ENCODE data around the gene PIK3CB. TPM values are rescaled to one million over a fixed set of nuclear protein-coding genes. Genes with fewer than 3 reads are reported as not detected.

Gene PIK3CB
- total RNA-seq, 2 donors from 2014 or later = 51.4 to 53.0 TPM

GRCh38 chr3:138818185-138818860, 16.4 kb downstream of the PIK3CB start:
- Mint-ChIP-seq H3K4me1 (peaks cover 10% of the 10 kb centered on the region), H3K9me3 (no peaks in the 10 kb centered on the region), H3K36me3 (ENCODE audit: low read depth) (peaks cover 17% of the 10 kb centered on the region), H3K4me3 (no peak overlapping the region), H3K27me3 (ENCODE audit: insufficient read depth) (no peaks in the 10 kb centered on the region), H3K27ac (peak overlapping the region; percentile 49)
- H3K4me3 ChIP-seq (ENCODE audit: low read length) = no peak overlapping the region
- no peak overlapping the region for H3K27ac ChIP-seq (ENCODE audit: low read depth, low read length)
- H3K9ac ChIP-seq (ENCODE audit: extremely low read depth, low read length, poor library complexity, severe bottlenecking) = no peak overlapping the region
- no peak for DNase-seq
- peaks cover 3% of the 10 kb centered on the region for H3K4me1 ChIP-seq (ENCODE audit: control insufficient read depth, insufficient read depth, low read length)
- TF ChIP-seq CTCF (conservative IDR thresholded peaks at IDR 0.05) = no peak
- H3K27me3 ChIP-seq (ENCODE audit: control insufficient read depth, insufficient read depth, low read length, poor library complexity, severe bottlenecking) = no peaks in the 10 kb centered on the region
- WGBS, 2 experiments (ENCODE audit: insufficient coverage in 1 of 2, insufficient read length in 1 of 2) = 97 to 100% methylated on average over 1 of the region's 1 CpG
- no peaks in the 10 kb centered on the region for H3K9me3 ChIP-seq (ENCODE audit: control insufficient read depth, low read length)
- peaks cover 45% of the 10 kb centered on the region for H3K36me3 ChIP-seq (ENCODE audit: control insufficient read depth, insufficient read depth, low read length)

GRCh38 chr3:138817695-138818094, 17.0 kb downstream of the PIK3CB start:
- Histone ChIP-seq H3K9me3 (ENCODE audit: control insufficient read depth, low read length) (no peaks in the 10 kb centered on the region), H3K27ac (ENCODE audit: low read depth, low read length) (no peak overlapping the region), H3K27me3 (ENCODE audit: control insufficient read depth, insufficient read depth, low read length, poor library complexity, severe bottlenecking) (no peaks in the 10 kb centered on the region), H3K9ac (ENCODE audit: extremely low read depth, low read length, poor library complexity, severe bottlenecking) (no peak overlapping the region), H3K4me1 (ENCODE audit: control insufficient read depth, insufficient read depth, low read length) (peaks cover 3% of the 10 kb centered on the region), H3K36me3 (ENCODE audit: control insufficient read depth, insufficient read depth, low read length) (peaks cover 44% of the 10 kb centered on the region), H3K4me3 (ENCODE audit: low read length) (no peak overlapping the region)
- H3K4me3 Mint-ChIP-seq = no peak overlapping the region
- H3K4me1 Mint-ChIP-seq = peaks cover 10% of the 10 kb centered on the region
- H3K27me3 Mint-ChIP-seq (ENCODE audit: insufficient read depth) = no peaks in the 10 kb centered on the region
- no peak for DNase-seq
- H3K27ac Mint-ChIP-seq = no peak overlapping the region
- no peaks in the 10 kb centered on the region for H3K9me3 Mint-ChIP-seq
- no peak for TF ChIP-seq CTCF (conservative IDR thresholded peaks at IDR 0.05)
- H3K36me3 Mint-ChIP-seq (ENCODE audit: low read depth) = peaks cover 18% of the 10 kb centered on the region
- 97% methylated on average over 3 of the region's 3 CpGs; no CpG with 5 or more reads in 1 of the 2 experiments for WGBS, 2 experiments (ENCODE audit: insufficient coverage in 1 of 2, insufficient read length in 1 of 2)

GRCh38 chr3:138812806-138813205, 21.9 kb downstream of the PIK3CB start:
- no peaks in the 10 kb centered on the region for H3K4me1 Mint-ChIP-seq
- H3K4me3 Mint-ChIP-seq = no peak overlapping the region
- TF ChIP-seq CTCF (conservative IDR thresholded peaks at IDR 0.05) = no peak
- Histone ChIP-seq H3K27me3 (ENCODE audit: control insufficient read depth, insufficient read depth, low read length, poor library complexity, severe bottlenecking) (no peaks in the 10 kb centered on the region), H3K4me1 (ENCODE audit: control insufficient read depth, insufficient read depth, low read length) (no peaks in the 10 kb centered on the region), H3K9me3 (ENCODE audit: control insufficient read depth, low read length) (no peaks in the 10 kb centered on the region), H3K27ac (ENCODE audit: low read depth, low read length) (no peak overlapping the region), H3K9ac (ENCODE audit: extremely low read depth, low read length, poor library complexity, severe bottlenecking) (no peak overlapping the region), H3K36me3 (ENCODE audit: control insufficient read depth, insufficient read depth, low read length) (peaks cover 41% of the 10 kb centered on the region), H3K4me3 (ENCODE audit: low read length) (no peak overlapping the region)
- H3K36me3 Mint-ChIP-seq (ENCODE audit: low read depth) = peaks cover 20% of the 10 kb centered on the region
- H3K27me3 Mint-ChIP-seq (ENCODE audit: insufficient read depth) = no peaks in the 10 kb centered on the region
- 100% methylated on average over 1 of the region's 2 CpGs; no CpG with 5 or more reads in 1 of the 2 experiments for WGBS, 2 experiments (ENCODE audit: insufficient coverage in 1 of 2, insufficient read length in 1 of 2)
- H3K27ac Mint-ChIP-seq = no peak overlapping the region
- no peak for DNase-seq
- no peaks in the 10 kb centered on the region for H3K9me3 Mint-ChIP-seq

All from endodermal cell (in vitro differentiated cells).